Measurements from ENCODE around the gene NISCH.

DNA sequence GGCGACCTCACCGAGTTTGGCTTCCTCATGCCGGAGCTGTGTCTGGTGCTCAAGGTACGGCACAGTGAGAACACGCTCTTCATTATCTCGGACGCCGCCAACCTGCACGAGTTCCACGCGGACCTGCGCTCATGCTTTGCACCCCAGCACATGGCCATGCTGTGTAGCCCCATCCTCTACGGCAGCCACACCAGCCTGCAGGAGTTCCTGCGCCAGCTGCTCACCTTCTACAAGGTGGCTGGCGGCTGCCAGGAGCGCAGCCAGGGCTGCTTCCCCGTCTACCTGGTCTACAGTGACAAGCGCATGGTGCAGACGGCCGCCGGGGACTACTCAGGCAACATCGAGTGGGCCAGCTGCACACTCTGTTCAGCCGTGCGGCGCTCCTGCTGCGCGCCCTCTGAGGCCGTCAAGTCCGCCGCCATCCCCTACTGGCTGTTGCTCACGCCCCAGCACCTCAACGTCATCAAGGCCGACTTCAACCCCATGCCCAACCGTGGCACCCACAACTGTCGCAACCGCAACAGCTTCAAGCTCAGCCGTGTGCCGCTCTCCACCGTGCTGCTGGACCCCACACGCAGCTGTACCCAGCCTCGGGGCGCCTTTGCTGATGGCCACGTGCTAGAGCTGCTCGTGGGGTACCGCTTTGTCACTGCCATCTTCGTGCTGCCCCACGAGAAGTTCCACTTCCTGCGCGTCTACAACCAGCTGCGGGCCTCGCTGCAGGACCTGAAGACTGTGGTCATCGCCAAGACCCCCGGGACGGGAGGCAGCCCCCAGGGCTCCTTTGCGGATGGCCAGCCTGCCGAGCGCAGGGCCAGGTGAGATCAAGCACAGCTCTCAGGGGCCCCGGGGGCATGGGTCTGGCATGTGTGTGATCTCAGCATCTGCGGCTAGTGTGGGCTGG, 32.6 kb downstream of the NISCH start:
- TF ChIP-seq EZH2 (IDR thresholded peaks at IDR 0.05) (no peak), CTCF (IDR thresholded peaks at IDR 0.05) (no peak)
